ENCODE measurements around the gene METTL16.
"Not testable (repeated sequence)": the region's sequence is repeated elsewhere in the genome, so short reads cannot be mapped to it uniquely, and the experiment has no call there.

GRCh38 chr17:2548026-2548425 lies 36.3 kb upstream of the METTL16 start:
- TF ChIP-seq TAF1 (IDR thresholded peaks at IDR 0.05; ENCODE audit: borderline replicate concordance, low read depth, low read length); POLR2A (IDR thresholded peaks at IDR 0.05; ENCODE audit: low read depth, low read length): not testable (repeated sequence)

All from GM12892 (cell line).